Measurements from ENCODE around the gene TOLLIP. TPM values are rescaled to one million over a fixed set of nuclear protein-coding genes. Genes with fewer than 3 reads are reported as not detected.
"Not testable (repeated sequence)": the region's sequence is repeated elsewhere in the genome, so short reads cannot be mapped to it uniquely, and the experiment has no call there.

Gene TOLLIP
- total RNA-seq, 5 donors from 2014 or later (not counting 1 experiment from before 2014, with no cell fraction given): 44.4 to 54.1 (median 50.8) TPM

DNA sequence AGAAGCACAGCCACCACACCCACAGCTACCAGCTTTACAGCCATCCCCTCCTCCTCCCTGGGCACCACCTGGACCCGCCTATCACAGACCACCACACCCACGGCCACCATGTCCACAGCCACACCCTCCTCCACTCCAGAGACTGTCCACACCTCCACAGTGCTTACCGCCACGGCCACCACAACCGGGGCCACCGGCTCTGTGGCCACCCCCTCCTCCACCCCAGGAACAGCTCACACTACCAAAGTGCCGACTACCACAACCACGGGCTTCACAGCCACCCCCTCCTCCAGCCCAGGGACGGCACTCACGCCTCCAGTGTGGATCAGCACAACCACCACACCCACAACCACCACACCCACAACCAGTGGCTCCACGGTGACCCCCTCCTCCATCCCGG, 59.0 kb downstream of the TOLLIP start:
- H3K4me1 Mint-ChIP-seq; ATAC-seq (replicated peaks in 1 of 4); H3K4me3 ChIP-seq (ENCODE audit: control insufficient read depth in 1 of 2, extremely low read depth in 1 of 2, low read length in 1 of 2); DNase-seq; H3K9me3 Mint-ChIP-seq; POLR2A ChIA-PET; H3K9me3 ChIP-seq; H3K27ac ChIP-seq (ENCODE audit: low read length); H3K36me3 Mint-ChIP-seq; CTCF ChIA-PET; H3K4me3 Mint-ChIP-seq; H3K27ac Mint-ChIP-seq; H3K4me1 ChIP-seq (ENCODE audit: control insufficient read depth in 1 of 2, extremely low read depth in 1 of 2, insufficient read depth in 2 of 2, low read length in 2 of 2); H3K36me3 ChIP-seq (ENCODE audit: control insufficient read depth in 2 of 2, extremely low read depth in 1 of 2, insufficient read depth in 1 of 2, low read length in 1 of 2); H3K27me3 Mint-ChIP-seq; H3K27me3 ChIP-seq (replicated peaks in 1 of 2; ENCODE audit: control insufficient read depth in 2 of 2, extremely low read depth in 1 of 2, insufficient read depth in 2 of 2, low read length in 1 of 2): not testable (repeated sequence)
- 82% methylated on average over 2 of the region's 12 CpGs for WGBS (ENCODE audit: insufficient coverage)

DNA sequence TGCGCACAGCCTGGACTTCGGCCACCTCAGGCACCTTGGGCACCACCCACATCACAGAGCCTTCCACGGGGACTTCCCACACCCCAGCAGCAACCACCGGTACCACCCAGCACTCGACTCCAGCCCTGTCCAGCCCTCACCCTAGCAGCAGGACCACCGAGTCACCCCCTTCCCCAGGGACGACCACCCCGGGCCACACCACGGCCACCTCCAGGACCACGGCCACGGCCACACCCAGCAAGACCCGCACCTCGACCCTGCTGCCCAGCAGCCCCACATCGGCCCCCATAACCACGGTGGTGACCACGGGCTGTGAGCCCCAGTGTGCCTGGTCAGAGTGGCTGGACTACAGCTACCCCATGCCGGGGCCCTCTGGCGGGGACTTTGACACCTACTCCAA, 60.5 kb downstream of the TOLLIP start:
- H3K36me3 ChIP-seq (ENCODE audit: control insufficient read depth in 2 of 2, extremely low read depth in 1 of 2, insufficient read depth in 1 of 2, low read length in 1 of 2); H3K4me1 Mint-ChIP-seq; H3K9me3 ChIP-seq; H3K9me3 Mint-ChIP-seq; DNase-seq; H3K27me3 ChIP-seq (replicated peaks in 1 of 2; ENCODE audit: control insufficient read depth in 2 of 2, extremely low read depth in 1 of 2, insufficient read depth in 2 of 2, low read length in 1 of 2); POLR2A ChIA-PET; H3K4me3 Mint-ChIP-seq; H3K36me3 Mint-ChIP-seq; H3K4me1 ChIP-seq (ENCODE audit: control insufficient read depth in 1 of 2, extremely low read depth in 1 of 2, insufficient read depth in 2 of 2, low read length in 2 of 2); CTCF ChIA-PET; H3K4me3 ChIP-seq (ENCODE audit: control insufficient read depth in 1 of 2, extremely low read depth in 1 of 2, low read length in 1 of 2); H3K27ac ChIP-seq (ENCODE audit: low read length); H3K27ac Mint-ChIP-seq; ATAC-seq (replicated peaks in 1 of 4); H3K27me3 Mint-ChIP-seq: not testable (repeated sequence)
- whole genome bisulfite sequencing (ENCODE audit: insufficient coverage): no CpG with 5 or more reads among the region's 18 CpGs

DNA sequence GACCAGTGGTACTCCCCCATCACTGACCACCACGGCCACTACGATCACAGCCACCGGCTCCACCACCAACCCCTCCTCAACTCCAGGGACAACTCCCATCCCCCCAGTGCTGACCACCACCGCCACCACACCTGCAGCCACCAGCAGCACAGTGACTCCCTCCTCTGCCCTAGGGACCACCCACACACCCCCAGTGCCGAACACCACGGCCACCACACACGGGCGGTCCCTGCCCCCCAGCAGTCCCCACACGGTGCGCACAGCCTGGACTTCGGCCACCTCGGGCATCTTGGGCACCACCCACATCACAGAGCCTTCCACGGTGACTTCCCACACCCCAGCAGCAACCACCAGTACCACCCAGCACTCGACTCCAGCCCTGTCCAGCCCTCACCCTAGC, 62.4 kb downstream of the TOLLIP start:
- H3K4me1 ChIP-seq (ENCODE audit: control insufficient read depth in 1 of 2, extremely low read depth in 1 of 2, insufficient read depth in 2 of 2, low read length in 2 of 2); H3K36me3 ChIP-seq (ENCODE audit: control insufficient read depth in 2 of 2, extremely low read depth in 1 of 2, insufficient read depth in 1 of 2, low read length in 1 of 2); H3K4me3 Mint-ChIP-seq; H3K4me1 Mint-ChIP-seq; POLR2A ChIA-PET; H3K27me3 ChIP-seq (replicated peaks in 1 of 2; ENCODE audit: control insufficient read depth in 2 of 2, extremely low read depth in 1 of 2, insufficient read depth in 2 of 2, low read length in 1 of 2); H3K27ac ChIP-seq (ENCODE audit: low read length); DNase-seq; H3K9me3 ChIP-seq; H3K4me3 ChIP-seq (ENCODE audit: control insufficient read depth in 1 of 2, extremely low read depth in 1 of 2, low read length in 1 of 2); H3K27ac Mint-ChIP-seq; H3K9me3 Mint-ChIP-seq; H3K36me3 Mint-ChIP-seq; CTCF ChIA-PET; H3K27me3 Mint-ChIP-seq; ATAC-seq (replicated peaks in 1 of 4): not testable (repeated sequence)
- 99% methylated on average over 8 of the region's 14 CpGs for WGBS (ENCODE audit: insufficient coverage)

DNA sequence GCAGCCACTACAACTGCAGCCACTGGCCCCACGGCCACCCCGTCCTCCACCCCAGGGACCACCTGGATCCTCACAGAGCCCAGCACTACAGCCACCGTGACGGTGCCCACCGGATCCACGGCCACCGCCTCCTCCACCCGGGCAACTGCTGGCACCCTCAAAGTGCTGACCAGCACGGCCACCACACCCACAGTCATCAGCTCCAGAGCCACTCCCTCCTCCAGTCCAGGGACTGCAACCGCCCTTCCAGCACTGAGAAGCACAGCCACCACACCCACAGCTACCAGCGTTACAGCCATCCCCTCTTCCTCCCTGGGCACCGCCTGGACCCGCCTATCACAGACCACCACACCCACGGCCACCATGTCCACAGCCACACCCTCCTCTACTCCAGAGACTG, 63.1 kb downstream of the TOLLIP start:
- H3K36me3 ChIP-seq (ENCODE audit: control insufficient read depth in 2 of 2, extremely low read depth in 1 of 2, insufficient read depth in 1 of 2, low read length in 1 of 2); H3K4me1 Mint-ChIP-seq; POLR2A ChIA-PET; H3K4me3 Mint-ChIP-seq; H3K9me3 ChIP-seq; CTCF ChIA-PET; H3K4me3 ChIP-seq (ENCODE audit: control insufficient read depth in 1 of 2, extremely low read depth in 1 of 2, low read length in 1 of 2); ATAC-seq (replicated peaks in 1 of 4); DNase-seq; H3K36me3 Mint-ChIP-seq; H3K27ac ChIP-seq (ENCODE audit: low read length); H3K4me1 ChIP-seq (ENCODE audit: control insufficient read depth in 1 of 2, extremely low read depth in 1 of 2, insufficient read depth in 2 of 2, low read length in 2 of 2); H3K27me3 Mint-ChIP-seq; H3K9me3 Mint-ChIP-seq; H3K27me3 ChIP-seq (replicated peaks in 1 of 2; ENCODE audit: control insufficient read depth in 2 of 2, extremely low read depth in 1 of 2, insufficient read depth in 2 of 2, low read length in 1 of 2); H3K27ac Mint-ChIP-seq: not testable (repeated sequence)
- 86% methylated on average over 11 of the region's 14 CpGs for WGBS (ENCODE audit: insufficient coverage)

DNA sequence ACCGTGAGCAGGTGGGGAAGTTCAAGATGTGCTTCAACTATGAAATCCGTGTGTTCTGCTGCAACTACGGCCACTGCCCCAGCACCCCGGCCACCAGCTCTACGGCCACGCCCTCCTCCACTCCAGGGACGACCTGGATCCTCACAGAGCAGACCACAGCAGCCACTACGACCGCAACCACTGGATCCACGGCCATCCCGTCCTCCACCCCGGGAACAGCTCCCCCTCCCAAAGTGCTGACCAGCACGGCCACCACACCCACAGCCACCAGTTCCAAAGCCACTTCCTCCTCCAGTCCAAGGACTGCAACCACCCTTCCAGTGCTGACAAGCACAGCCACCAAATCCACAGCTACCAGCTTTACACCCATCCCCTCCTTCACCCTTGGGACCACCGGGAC, 63.7 kb downstream of the TOLLIP start:
- POLR2A ChIA-PET; ATAC-seq (replicated peaks in 1 of 4): not testable (repeated sequence)

DNA sequence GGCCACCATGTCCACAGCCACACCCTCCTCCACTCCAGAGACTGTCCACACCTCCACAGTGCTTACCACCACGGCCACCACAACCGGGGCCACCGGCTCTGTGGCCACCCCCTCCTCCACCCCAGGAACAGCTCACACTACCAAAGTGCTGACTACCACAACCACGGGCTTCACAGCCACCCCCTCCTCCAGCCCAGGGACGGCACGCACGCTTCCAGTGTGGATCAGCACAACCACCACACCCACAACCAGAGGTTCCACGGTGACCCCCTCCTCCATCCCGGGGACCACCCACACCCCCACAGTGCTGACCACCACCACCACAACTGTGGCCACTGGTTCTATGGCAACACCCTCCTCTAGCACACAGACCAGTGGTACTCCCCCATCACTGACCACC, 64.9 kb downstream of the TOLLIP start:
- H3K36me3 ChIP-seq (ENCODE audit: control insufficient read depth in 2 of 2, extremely low read depth in 1 of 2, insufficient read depth in 1 of 2, low read length in 1 of 2); H3K4me1 ChIP-seq (ENCODE audit: control insufficient read depth in 1 of 2, extremely low read depth in 1 of 2, insufficient read depth in 2 of 2, low read length in 2 of 2); ATAC-seq (replicated peaks in 1 of 4); DNase-seq; H3K27me3 Mint-ChIP-seq; H3K4me3 ChIP-seq (ENCODE audit: control insufficient read depth in 1 of 2, extremely low read depth in 1 of 2, low read length in 1 of 2); H3K27ac ChIP-seq (ENCODE audit: low read length); H3K9me3 ChIP-seq; POLR2A ChIA-PET; H3K36me3 Mint-ChIP-seq; H3K27me3 ChIP-seq (replicated peaks in 1 of 2; ENCODE audit: control insufficient read depth in 2 of 2, extremely low read depth in 1 of 2, insufficient read depth in 2 of 2, low read length in 1 of 2); H3K27ac Mint-ChIP-seq; H3K4me3 Mint-ChIP-seq; CTCF ChIA-PET; H3K9me3 Mint-ChIP-seq; H3K4me1 Mint-ChIP-seq: not testable (repeated sequence)
- no CpG with 5 or more reads among the region's 9 CpGs for WGBS (ENCODE audit: insufficient coverage)

More for the DNA sequence above, 63.7 kb downstream of the TOLLIP start:
- H3K4me3 ChIP-seq (ENCODE audit: control insufficient read depth in 1 of 2, extremely low read depth in 1 of 2, low read length in 1 of 2); H3K9me3 Mint-ChIP-seq; DNase-seq; H3K4me1 Mint-ChIP-seq; H3K36me3 Mint-ChIP-seq; H3K36me3 ChIP-seq (ENCODE audit: control insufficient read depth in 2 of 2, extremely low read depth in 1 of 2, insufficient read depth in 1 of 2, low read length in 1 of 2); H3K9me3 ChIP-seq; H3K27ac Mint-ChIP-seq; H3K4me3 Mint-ChIP-seq; H3K4me1 ChIP-seq (ENCODE audit: control insufficient read depth in 1 of 2, extremely low read depth in 1 of 2, insufficient read depth in 2 of 2, low read length in 2 of 2); H3K27me3 Mint-ChIP-seq; H3K27me3 ChIP-seq (replicated peaks in 1 of 2; ENCODE audit: control insufficient read depth in 2 of 2, extremely low read depth in 1 of 2, insufficient read depth in 2 of 2, low read length in 1 of 2); H3K27ac ChIP-seq (ENCODE audit: low read length); CTCF ChIA-PET: not testable (repeated sequence)
- WGBS (ENCODE audit: insufficient coverage): 92% methylated on average over 10 of the region's 14 CpGs

DNA sequence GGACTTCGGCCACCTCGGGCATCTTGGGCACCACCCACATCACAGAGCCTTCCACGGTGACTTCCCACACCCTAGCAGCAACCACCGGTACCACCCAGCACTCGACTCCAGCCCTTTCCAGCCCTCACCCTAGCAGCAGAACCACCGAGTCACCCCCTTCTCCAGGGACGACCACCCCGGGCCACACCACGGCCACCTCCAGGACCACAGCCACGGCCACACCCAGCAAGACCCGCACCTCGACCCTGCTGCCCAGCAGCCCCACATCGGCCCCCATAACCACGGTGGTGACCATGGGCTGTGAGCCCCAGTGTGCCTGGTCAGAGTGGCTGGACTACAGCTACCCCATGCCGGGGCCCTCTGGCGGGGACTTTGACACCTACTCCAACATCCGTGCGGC, 65.9 kb downstream of the TOLLIP start:
- H3K36me3 ChIP-seq (ENCODE audit: control insufficient read depth in 2 of 2, extremely low read depth in 1 of 2, insufficient read depth in 1 of 2, low read length in 1 of 2); H3K27ac ChIP-seq (ENCODE audit: low read length); H3K9me3 Mint-ChIP-seq; H3K4me1 ChIP-seq (ENCODE audit: control insufficient read depth in 1 of 2, extremely low read depth in 1 of 2, insufficient read depth in 2 of 2, low read length in 2 of 2); H3K36me3 Mint-ChIP-seq; H3K9me3 ChIP-seq; H3K4me3 Mint-ChIP-seq; POLR2A ChIA-PET; CTCF ChIA-PET; H3K27me3 Mint-ChIP-seq; H3K27me3 ChIP-seq (replicated peaks in 1 of 2; ENCODE audit: control insufficient read depth in 2 of 2, extremely low read depth in 1 of 2, insufficient read depth in 2 of 2, low read length in 1 of 2); DNase-seq; H3K4me1 Mint-ChIP-seq; H3K27ac Mint-ChIP-seq; H3K4me3 ChIP-seq (ENCODE audit: control insufficient read depth in 1 of 2, extremely low read depth in 1 of 2, low read length in 1 of 2); ATAC-seq (replicated peaks in 1 of 4): not testable (repeated sequence)
- no CpG with 5 or more reads among the region's 18 CpGs for WGBS (ENCODE audit: insufficient coverage)

All from T-cell (primary cell).